Gastroesophageal sphincter (tissue), 3 donors: ENCODE data around the gene HOXC9.

ENCODE experiments used
- CTCF ChIP-seq, 4 experiments: fragments of 200-600 bp in 2 of 4; fragments of 450-650 bp in 2 of 4; sonication (generic) in 1 of 4; IDR thresholded peaks; one replicate each; pipeline ENCODE4 v1.5.1; 2017 to 2019; ENCODE audit warnings: antibody characterized with exemption in 4 of 4, mild to moderate bottlenecking in 2 of 4, moderate library complexity in 2 of 4
- EP300 ChIP-seq: sonication (generic); formaldehyde crosslinking; IDR thresholded peaks from one replicate; pipeline ENCODE4 v1.6.1; 2017; ENCODE audit warnings: antibody characterized with exemption, mild to moderate bottlenecking
- POLR2A ChIP-seq, 2 donors: fragments of 450-650 bp; IDR thresholded peaks; one replicate each; pipeline ENCODE4 v1.6.1; 2017; ENCODE audit warnings: antibody characterized with exemption in 2 of 2, mild to moderate bottlenecking in 2 of 2, moderate library complexity in 1 of 2
- POLR2AphosphoS5 ChIP-seq: sonication (generic); formaldehyde crosslinking; IDR thresholded peaks from one replicate; pipeline ENCODE4 v1.6.1; 2017; ENCODE audit warnings: antibody characterized with exemption

GRCh38 chr12:54034785-54035310, 34.9 kb downstream of the HOXC9 start:
- TF ChIP-seq CTCF (IDR thresholded peaks at IDR 0.05) (no peak), POLR2AphosphoS5 (no peak), POLR2A (IDR thresholded peaks at IDR 0.05) (no peak), EP300 (no peak)
